GM19452 (cell line): ENCODE measurements around the gene VPS29.
"Not testable (repeated sequence)": the region's sequence is repeated elsewhere in the genome, so short reads cannot be mapped to it uniquely, and the experiment has no call there.

Source experiments
- ATAC-seq: cut with Tn5 transposase; IDR thresholded peaks from one replicate; pipeline ENCODE4 v1.9.1; 2021; ENCODE audit not compliant: unreplicated experiment

Gene VPS29

GRCh38 chr12:110528277-110528839, 26.4 kb upstream of the VPS29 start:
- no peak for ATAC-seq

- not testable (repeated sequence) for ATAC-seq
These were observed 19.2 kb upstream of the VPS29 start for GRCh38 chr12:110520876-110521712.

- ATAC-seq, result not testable (repeated sequence)
These were observed 16.1 kb upstream of the VPS29 start for GRCh38 chr12:110518014-110518413.

DNA sequence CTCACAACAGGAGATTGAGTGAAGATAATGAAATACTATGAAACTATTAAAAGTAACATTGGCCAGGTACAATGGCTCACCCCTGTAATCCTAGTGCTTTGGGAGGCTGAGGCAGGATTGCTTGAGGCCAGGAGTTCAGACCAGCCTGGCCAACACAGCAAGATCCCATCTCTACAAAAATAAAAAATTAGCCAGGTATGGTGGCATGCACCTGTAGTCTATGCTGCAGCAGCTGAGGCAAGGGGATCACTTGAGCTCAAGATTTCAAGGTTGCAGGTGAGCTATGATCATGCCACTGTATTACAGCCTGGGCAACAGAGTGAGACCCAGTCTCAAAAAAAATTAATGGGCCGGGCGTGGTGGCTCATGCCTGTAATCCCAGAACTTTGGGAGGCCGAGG, 15.1 kb upstream of the VPS29 start:
- no peak for ATAC-seq

GRCh38 chr12:110514363-110514762, 12.5 kb upstream of the VPS29 start:
- ATAC-seq, result no peak

DNA sequence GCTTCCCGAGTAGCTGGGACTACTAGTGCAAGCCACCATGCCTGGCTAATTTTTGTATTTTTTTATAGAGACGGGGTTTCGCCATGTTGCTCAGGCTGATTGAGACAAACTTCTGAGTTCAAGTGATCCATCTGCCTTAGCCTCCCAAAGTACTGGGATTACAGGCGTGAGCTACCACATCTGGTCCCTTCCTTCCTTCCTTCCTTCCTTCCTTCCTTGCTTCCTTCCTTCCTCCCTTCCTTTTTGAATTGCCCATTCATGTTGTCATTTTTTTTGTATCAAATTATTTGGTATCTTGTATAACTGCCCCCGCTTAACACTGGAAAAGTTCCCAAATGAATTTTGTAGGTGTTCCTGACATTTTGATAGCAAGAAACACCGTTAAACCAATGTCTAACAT, 11.9 kb upstream of the VPS29 start:
- ATAC-seq, result no peak

GRCh38 chr12:110508071-110508586, 6.2 kb upstream of the VPS29 start:
- ATAC-seq, result no peak

GRCh38 chr12:110505332-110505731, 3.4 kb upstream of the VPS29 start:
- ATAC-seq, result no peak

- no peak for ATAC-seq
These were observed 1.5 kb upstream of the VPS29 start for GRCh38 chr12:110503432-110503831.

- peak; percentile 7 for ATAC-seq
These were observed 536 bp downstream of the VPS29 start for GRCh38 chr12:110501399-110501751.

- ATAC-seq, result no peak
These were observed 2.8 kb downstream of the VPS29 start for GRCh38 chr12:110498984-110499706.

- no peak for ATAC-seq
These were observed 26.5 kb downstream of the VPS29 start for GRCh38 chr12:110475426-110475825.

- peak; percentile 66 for ATAC-seq
These were observed 33.5 kb downstream of the VPS29 start, which contains the start of the genes FAM216A and GPN3 for GRCh38 chr12:110468214-110469048. FAM216A (plus strand) TSS chr12:110468845; CDS start chr12:110468876, 31 bp downstream. GPN3 (minus strand) TSS chr12:110468257; CDS start chr12:110468203, 54 bp downstream.

GRCh38 chr12:110467847-110468213, 34.1 kb downstream of the VPS29 start:
- no peak for ATAC-seq

- no peak for ATAC-seq
These were observed 35.1 kb downstream of the VPS29 start for GRCh38 chr12:110466791-110467190.

DNA sequence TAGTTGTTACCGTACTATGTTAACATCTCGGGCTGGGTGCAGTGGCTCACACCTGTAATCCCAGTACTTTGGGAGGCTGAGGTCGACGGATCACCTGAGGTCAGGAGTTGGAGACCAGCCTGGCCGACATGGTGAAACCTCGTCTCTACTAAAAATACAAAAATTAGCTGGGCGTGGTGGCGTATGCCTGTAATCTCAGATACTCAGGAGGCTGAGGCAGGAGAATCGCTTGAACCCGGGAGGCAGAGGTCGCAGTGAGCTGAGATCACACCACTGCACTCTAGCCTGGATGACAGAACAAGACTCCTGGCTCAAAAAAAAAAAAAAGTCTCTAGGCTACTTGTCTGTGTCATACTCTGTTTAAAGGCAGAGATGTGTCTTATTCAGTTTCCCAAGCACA, 36.1 kb downstream of the VPS29 start:
- not testable (repeated sequence) for ATAC-seq

DNA sequence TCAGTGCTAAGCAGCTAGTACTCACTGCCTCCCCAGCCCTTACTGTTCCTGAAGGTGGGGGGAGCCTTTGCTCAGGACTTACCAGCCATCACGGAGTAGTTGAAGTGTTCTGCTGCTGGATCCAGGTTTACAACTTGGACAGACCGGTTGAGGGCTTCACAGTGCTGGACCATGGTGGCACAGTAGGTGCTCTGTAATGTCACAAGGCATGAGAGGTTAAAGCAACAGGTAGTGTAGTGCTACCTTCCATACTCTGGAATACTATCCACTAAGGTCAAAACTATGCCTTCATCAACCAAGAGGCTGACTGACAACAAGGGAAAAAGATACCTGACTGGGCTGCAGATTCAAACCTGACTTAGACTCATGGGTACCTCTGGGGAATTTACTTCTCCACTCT, 36.9 kb downstream of the VPS29 start:
- ATAC-seq, result no peak

DNA sequence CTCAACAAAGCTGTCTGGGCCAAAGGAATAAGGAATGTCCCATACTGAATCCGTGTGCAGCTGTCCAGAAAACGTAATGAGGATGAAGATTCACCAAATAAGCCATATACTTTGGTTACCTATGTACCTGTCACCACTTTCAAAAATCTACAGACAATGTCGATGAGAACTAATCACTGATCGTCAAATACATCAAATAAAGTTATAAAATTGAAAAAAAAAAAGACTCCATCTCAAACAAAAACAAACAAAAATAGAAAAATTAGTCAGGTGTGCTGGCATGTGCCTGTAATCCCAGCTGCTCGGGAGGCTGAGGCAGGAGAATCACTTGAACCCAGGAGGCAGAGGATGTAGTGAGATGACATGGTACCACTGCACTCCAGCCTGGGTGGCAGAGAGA, 40.7 kb downstream of the VPS29 start:
- not testable (repeated sequence) for ATAC-seq

DNA sequence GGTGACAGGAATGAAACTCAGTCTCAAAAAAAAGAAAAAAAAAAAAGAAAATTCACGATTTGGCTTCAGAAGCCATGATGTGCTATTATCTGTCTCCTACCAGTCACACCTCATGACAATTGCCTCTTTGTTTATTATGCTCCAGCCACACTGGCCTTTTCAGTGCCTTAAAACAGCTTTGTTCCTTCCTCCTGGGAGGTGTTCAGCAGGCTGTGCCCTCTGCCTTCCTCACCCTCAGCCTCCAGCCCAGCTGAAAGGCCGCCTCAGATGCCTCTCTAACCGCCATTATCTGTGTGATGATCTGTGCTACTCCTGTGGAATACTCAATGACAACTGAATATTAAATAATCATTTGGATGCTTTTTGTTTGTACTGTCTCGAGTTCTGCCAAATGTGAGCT, 43.2 kb downstream of the VPS29 start:
- no peak for ATAC-seq

GRCh38 chr12:110453569-110454296, 48.2 kb downstream of the VPS29 start:
- ATAC-seq, result no peak
